KMS-11 (cell line): ENCODE results near the gene DNTT.

Experiments used
- H2AFZ ChIP-seq: fragments of 200-600 bp; sonication (generic); 2 replicates; pipeline ENCODE4 v1.6.1; 2016; ENCODE audit warnings: antibody characterized with exemption, mixed run types, low read depth
- H3K27ac ChIP-seq: fragments of 200-600 bp; sonication (generic); 2 replicates; pipeline ENCODE4 v1.6.1; 2016; ENCODE audit warnings: mild to moderate bottlenecking, mixed run types
- H3K27me3 ChIP-seq: fragments of 200-600 bp; sonication (generic); 2 replicates; pipeline ENCODE4 v1.6.1; 2017; ENCODE audit warnings: mild to moderate bottlenecking, low read depth, mixed run types, moderate library complexity; ENCODE audit not compliant: insufficient read depth
- H3K36me3 ChIP-seq: fragments of 200-600 bp; sonication (generic); 2 replicates; pipeline ENCODE4 v1.6.1; 2017; ENCODE audit warnings: mild to moderate bottlenecking, mixed run types; ENCODE audit not compliant: insufficient read depth
- H3K4me1 ChIP-seq: fragments of 200-600 bp; sonication (generic); 2 replicates; pipeline ENCODE4 v1.6.1; 2016; ENCODE audit warnings: mild to moderate bottlenecking, low read depth, mixed run types; ENCODE audit not compliant: poor library complexity, severe bottlenecking
- H3K4me2 ChIP-seq: fragments of 200-600 bp; sonication (generic); 2 replicates; pipeline ENCODE4 v1.7.0; 2016; ENCODE audit warnings: mild to moderate bottlenecking, mixed run types
- H3K4me3 ChIP-seq: fragments of 200-600 bp; sonication (generic); IDR thresholded peaks from 2 replicates; pipeline ENCODE4 v1.6.1; 2017; ENCODE audit warnings: low read depth, low read length, mixed read lengths; ENCODE audit not compliant: insufficient read depth
- H3K79me2 ChIP-seq: fragments of 200-600 bp; sonication (generic); 2 replicates; pipeline ENCODE4 v1.6.1; 2016; ENCODE audit warnings: low read depth, mixed run types; ENCODE audit not compliant: insufficient read depth
- H3K9ac ChIP-seq: fragments of 200-600 bp; sonication (generic); 2 replicates; pipeline ENCODE4 v1.6.1; 2016; ENCODE audit warnings: mild to moderate bottlenecking, mixed run types
- H4K20me1 ChIP-seq: fragments of 200-600 bp; sonication (generic); 2 replicates; pipeline ENCODE4 v1.6.1; 2016; ENCODE audit warnings: mild to moderate bottlenecking, mixed run types; ENCODE audit not compliant: insufficient read depth
- CTCF ChIP-seq: fragments of 200-600 bp; sonication (generic); conservative IDR thresholded peaks from 2 replicates; pipeline ENCODE4 v1.6.1; 2017; ENCODE audit warnings: low read depth, mild to moderate bottlenecking, antibody characterized with exemption, low read length, moderate library complexity, mixed read lengths

Gene DNTT

GRCh38 chr10:96376483-96376882 is 72.2 kb downstream of the DNTT start:
- TF ChIP-seq CTCF: no peak
- Histone ChIP-seq H3K27me3 (no peaks in the 10 kb centered on the region), H3K4me3 (no peak overlapping the region), H3K4me1 (peaks cover 15% of the 10 kb centered on the region), H3K4me2 (no peak overlapping the region; the same call in 1 of the 2 replicates), H2AFZ (no peak overlapping the region), H3K27ac (no peak overlapping the region), H4K20me1 (no peaks in the 10 kb centered on the region), H3K36me3 (no peaks in the 10 kb centered on the region), H3K9ac (no peak overlapping the region), H3K79me2 (no peaks in the 10 kb centered on the region)

GRCh38 chr10:96377816-96378294 is 73.6 kb downstream of the DNTT start:
- H3K4me1 ChIP-seq: peaks cover 15% of the 10 kb centered on the region
- no peaks in the 10 kb centered on the region for H4K20me1 ChIP-seq
- H3K27me3 ChIP-seq: no peaks in the 10 kb centered on the region
- TF ChIP-seq CTCF: no peak
- H2AFZ ChIP-seq: no peak overlapping the region
- no peaks in the 10 kb centered on the region for H3K36me3 ChIP-seq
- H3K27ac ChIP-seq: no peak overlapping the region
- no peak overlapping the region for H3K9ac ChIP-seq
- no peak overlapping the region for H3K4me2 ChIP-seq
- no peak overlapping the region for H3K4me3 ChIP-seq
- no peaks in the 10 kb centered on the region for H3K79me2 ChIP-seq

GRCh38 chr10:96378741-96379140 is 74.5 kb downstream of the DNTT start:
- H3K36me3 ChIP-seq: no peaks in the 10 kb centered on the region
- H3K79me2 ChIP-seq: no peaks in the 10 kb centered on the region
- no peaks in the 10 kb centered on the region for H4K20me1 ChIP-seq
- H3K4me3 ChIP-seq: no peak overlapping the region
- H3K27me3 ChIP-seq: no peaks in the 10 kb centered on the region
- H3K4me2 ChIP-seq: no peak overlapping the region
- no peak overlapping the region for H3K27ac ChIP-seq
- H3K9ac ChIP-seq: no peak overlapping the region
- no peak overlapping the region for H2AFZ ChIP-seq
- H3K4me1 ChIP-seq: peaks cover 15% of the 10 kb centered on the region
- no peak for TF ChIP-seq CTCF

GRCh38 chr10:96379758-96380157 is 75.5 kb downstream of the DNTT start:
- no peak overlapping the region for H2AFZ ChIP-seq
- H3K4me2 ChIP-seq: no peak overlapping the region
- no peaks in the 10 kb centered on the region for H3K27me3 ChIP-seq
- H3K4me3 ChIP-seq: no peak overlapping the region
- no peaks in the 10 kb centered on the region for H4K20me1 ChIP-seq
- TF ChIP-seq CTCF: no peak
- H3K79me2 ChIP-seq: no peaks in the 10 kb centered on the region
- no peak overlapping the region for H3K27ac ChIP-seq
- no peak overlapping the region for H3K9ac ChIP-seq
- peaks cover 15% of the 10 kb centered on the region for H3K4me1 ChIP-seq
- H3K36me3 ChIP-seq: no peaks in the 10 kb centered on the region
